Transverse colon (tissue), 3 donors: Measurements from ENCODE around the gene PHB1.

Experiments
- CTCF ChIP-seq, 5 experiments: fragments of 200-600 bp in 3 of 5; fragments of 450-650 bp in 2 of 5; sonication (generic) in 3 of 5; IDR thresholded peaks; 1 replicate in 2 of 5; 2 replicates in 3 of 5; pipeline ENCODE4 v1.5.1; 2016 to 2017; ENCODE audit warnings: antibody characterized with exemption in 5 of 5, inconsistent platforms in 3 of 5, mild to moderate bottlenecking in 2 of 5, moderate library complexity in 1 of 5
- POLR2A ChIP-seq: fragments of 450-650 bp; IDR thresholded peaks from one replicate; pipeline ENCODE4 v1.6.1; 2016; ENCODE audit warnings: antibody characterized with exemption, mild to moderate bottlenecking, moderate library complexity

GRCh38 chr17:49435671-49436029 lies 21.0 kb upstream of the PHB1 start:
- no peak for TF ChIP-seq CTCF (IDR thresholded peaks at IDR 0.05)
- no peak for TF ChIP-seq POLR2A
